Keratinocyte (primary cell): ENCODE measurements around the gene DNAJA4. TPM values are rescaled to one million over a fixed set of nuclear protein-coding genes. Genes with fewer than 3 reads are reported as not detected.

Source experiments
- DNase-seq: peaks from one replicate; pipeline ENCODE4 v3.0.0-alpha.2; 2011; ENCODE audit warnings: low read depth, missing footprints, low spot score
- FAIRE-seq: peaks from 2 replicates; lab custom pipeline; 2011; peaks lifted over from hg19 to GRCh38; lab: Jason Lieb, UNC
- H2AFZ ChIP-seq: 2 replicates; pipeline ENCODE4 v1.6.0; 2012; ENCODE audit warnings: low read length, control low read depth, inconsistent platforms; ENCODE audit not compliant: control insufficient read depth
- H3K27ac ChIP-seq: 2 replicates; pipeline ENCODE4 v1.5.1; 2011; ENCODE audit warnings: low read length; ENCODE audit not compliant: control insufficient read depth, insufficient read depth
- H3K27me3 ChIP-seq: 3 replicates; pipeline ENCODE4 v1.6.0; 2011; ENCODE audit warnings: low read length; ENCODE audit not compliant: control insufficient read depth, insufficient read depth; ENCODE audit errors: extremely low read depth
- H3K36me3 ChIP-seq, 2 experiments: 2 replicates in 1 of 2; 3 replicates in 1 of 2; pipeline ENCODE4 v1.5.1; 2011; ENCODE audit warnings: low read length in 2 of 2, mild to moderate bottlenecking in 1 of 2; ENCODE audit not compliant: control insufficient read depth in 2 of 2, insufficient read depth in 2 of 2; ENCODE audit errors: extremely low read depth in 1 of 2
- H3K4me1 ChIP-seq: 3 replicates; pipeline ENCODE4 v1.5.1; 2011; ENCODE audit warnings: low read length; ENCODE audit not compliant: control insufficient read depth, insufficient read depth; ENCODE audit errors: extremely low read depth
- H3K4me2 ChIP-seq: 3 replicates; pipeline ENCODE4 v1.6.0; 2011; ENCODE audit warnings: low read depth, low read length; ENCODE audit not compliant: control insufficient read depth, insufficient read depth; ENCODE audit errors: extremely low read depth
- H3K4me3 ChIP-seq, 3 experiments: fragments of 200-600 bp in 1 of 3; sonication (generic) in 1 of 3; 2 replicates in 2 of 3; 3 replicates in 1 of 3; pipeline ENCODE4 v1.5.1; 2011 to 2016; ENCODE audit warnings: low read length in 3 of 3, mild to moderate bottlenecking in 3 of 3, control low read depth in 2 of 3, inconsistent platforms in 1 of 3, low read depth in 1 of 3, mixed read lengths in 1 of 3, mixed run types in 1 of 3, moderate library complexity in 1 of 3; ENCODE audit not compliant: control insufficient read depth in 2 of 3, insufficient read depth in 2 of 3; ENCODE audit errors: extremely low read depth in 1 of 3
- H3K79me2 ChIP-seq: 2 replicates; pipeline ENCODE4 v1.6.0; 2012; ENCODE audit warnings: low read length; ENCODE audit not compliant: control insufficient read depth, insufficient read depth
- H3K9ac ChIP-seq: 3 replicates; pipeline ENCODE4 v1.6.0; 2011; ENCODE audit warnings: low read length; ENCODE audit not compliant: control insufficient read depth, insufficient read depth; ENCODE audit errors: extremely low read depth
- H3K9me1 ChIP-seq: 3 replicates; pipeline ENCODE4 v1.6.0; 2011; ENCODE audit warnings: low read length; ENCODE audit not compliant: control insufficient read depth, insufficient read depth; ENCODE audit errors: extremely low read depth
- H3K9me3 ChIP-seq: 2 replicates; pipeline ENCODE4 v1.5.1; 2012; ENCODE audit warnings: low read depth, low read length; ENCODE audit not compliant: control insufficient read depth
- H4K20me1 ChIP-seq: 3 replicates; pipeline ENCODE4 v1.6.0; 2011; ENCODE audit warnings: low read length; ENCODE audit not compliant: control insufficient read depth, insufficient read depth; ENCODE audit errors: extremely low read depth
- EZH2 ChIP-seq: IDR thresholded peaks from one replicate; pipeline ENCODE4 v1.6.1; 2012; ENCODE audit warnings: inconsistent platforms, mild to moderate bottlenecking, low read length, moderate library complexity
- dilution Hi-C: fragments of 300-500 bp; cut with MboI; formaldehyde crosslinking; loops from one replicate; pipeline ENCODE4 v1.7.0; 2020; ENCODE audit warnings: low sequenced_read_pairs; ENCODE audit not compliant: extremely low pct_ligation_motif_present
- polyA plus RNA-seq, 5 experiments: library from polyadenylated mRNA; depleted of rRNA in 3 of 5; stranded (reverse) in 3 of 5; stranded (forward) in 1 of 5; unstranded in 1 of 5; fragments of >200 nt; gene quantifications; 1 replicate in 1 of 5; 2 replicates in 3 of 5; 3 replicates in 1 of 5; pipeline versions ENCODE4 v1.2.1 to v1.2.3, GENCODE V29; 2011 to 2012; ENCODE audit warnings: missing spikeins in 2 of 5, low read depth in 1 of 5, low replicate concordance in 1 of 5
- TF ChIP-seq, protein P1 (sequence below), 3 experiments: IDR thresholded peaks in 1 of 3; conservative IDR thresholded peaks in 1 of 3; optimal IDR thresholded peaks in 1 of 3; 2 replicates in 2 of 3; 3 replicates in 1 of 3; pipeline versions ENCODE3 to v1.5.1; 2011; ENCODE audit warnings: low read length in 3 of 3, mild to moderate bottlenecking in 3 of 3, moderate library complexity in 2 of 3, control low read depth in 1 of 3, inconsistent platforms in 1 of 3; ENCODE audit not compliant: insufficient read depth in 2 of 3; ENCODE audit errors: extremely low read depth in 1 of 3

DNAJA4 gene
- polyA plus RNA-seq, 1 donor (not counting 4 experiments of a cell fraction or from before 2014, with no cell fraction given), result 4.1 TPM

- Histone ChIP-seq H3K4me3 (no peak overlapping the region), H2AFZ (no peak overlapping the region), H3K9ac (no peak overlapping the region), H3K9me3 (no peaks in the 10 kb centered on the region), H3K36me3 (no peaks in the 10 kb centered on the region), H4K20me1 (no peaks in the 10 kb centered on the region), H3K79me2 (no peaks in the 10 kb centered on the region), H3K4me2 (no peak overlapping the region), H3K27ac (no peak overlapping the region), H3K9me1 (no peaks in the 10 kb centered on the region), H3K4me1 (no peaks in the 10 kb centered on the region), H3K27me3 (no peaks in the 10 kb centered on the region)
- dilution Hi-C loops, result no loop called here
- TF ChIP-seq, protein P1, sequence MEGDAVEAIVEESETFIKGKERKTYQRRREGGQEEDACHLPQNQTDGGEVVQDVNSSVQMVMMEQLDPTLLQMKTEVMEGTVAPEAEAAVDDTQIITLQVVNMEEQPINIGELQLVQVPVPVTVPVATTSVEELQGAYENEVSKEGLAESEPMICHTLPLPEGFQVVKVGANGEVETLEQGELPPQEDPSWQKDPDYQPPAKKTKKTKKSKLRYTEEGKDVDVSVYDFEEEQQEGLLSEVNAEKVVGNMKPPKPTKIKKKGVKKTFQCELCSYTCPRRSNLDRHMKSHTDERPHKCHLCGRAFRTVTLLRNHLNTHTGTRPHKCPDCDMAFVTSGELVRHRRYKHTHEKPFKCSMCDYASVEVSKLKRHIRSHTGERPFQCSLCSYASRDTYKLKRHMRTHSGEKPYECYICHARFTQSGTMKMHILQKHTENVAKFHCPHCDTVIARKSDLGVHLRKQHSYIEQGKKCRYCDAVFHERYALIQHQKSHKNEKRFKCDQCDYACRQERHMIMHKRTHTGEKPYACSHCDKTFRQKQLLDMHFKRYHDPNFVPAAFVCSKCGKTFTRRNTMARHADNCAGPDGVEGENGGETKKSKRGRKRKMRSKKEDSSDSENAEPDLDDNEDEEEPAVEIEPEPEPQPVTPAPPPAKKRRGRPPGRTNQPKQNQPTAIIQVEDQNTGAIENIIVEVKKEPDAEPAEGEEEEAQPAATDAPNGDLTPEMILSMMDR (optimal IDR thresholded peaks at IDR 0.05 in 1 of 3, IDR thresholded peaks at IDR 0.05 in 1 of 3, conservative IDR thresholded peaks at IDR 0.05 in 1 of 3; ENCODE audit: extremely low read depth in 1 of 3, insufficient read depth in 2 of 3, low read length in 3 of 3), result no peak
- TF ChIP-seq EZH2, result no peak
- FAIRE-seq, result no peak
- no peak for DNase-seq
Measured at GRCh38 chr15:78259232-78259631, 5.1 kb upstream of the DNAJA4 start.

DNA sequence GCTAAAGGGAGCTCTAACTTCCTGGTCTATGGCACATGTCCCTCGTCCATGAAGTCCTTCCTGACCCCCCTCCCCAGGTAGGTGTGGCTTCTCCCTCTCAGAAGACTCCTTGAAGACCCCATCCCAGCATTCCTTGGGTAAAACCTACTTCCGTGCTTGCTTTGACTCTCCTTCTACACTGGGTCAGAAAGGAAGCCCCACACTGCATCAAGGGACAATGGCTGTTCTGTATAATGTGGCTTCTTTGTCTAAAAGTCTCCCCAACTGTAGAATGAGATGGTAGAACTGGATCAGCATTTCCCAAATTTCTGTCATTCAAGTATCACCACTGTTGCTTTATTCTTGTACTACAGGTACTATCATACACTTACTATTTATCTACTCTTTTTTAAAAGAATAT, 3.9 kb upstream of the DNAJA4 start:
- H2AFZ ChIP-seq, result no peak overlapping the region
- TF ChIP-seq, protein P1 (optimal IDR thresholded peaks at IDR 0.05 in 1 of 3, IDR thresholded peaks at IDR 0.05 in 1 of 3, conservative IDR thresholded peaks at IDR 0.05 in 1 of 3; ENCODE audit: extremely low read depth in 1 of 3, insufficient read depth in 2 of 3, low read length in 3 of 3), result no peak
- TF ChIP-seq EZH2, result no peak
- no peak for FAIRE-seq

More for the DNA sequence above, 3.9 kb upstream of the DNAJA4 start:
- dilution Hi-C loops, result no loop called here
- Histone ChIP-seq H3K27me3 (no peaks in the 10 kb centered on the region), H3K4me1 (peaks cover 6% of the 10 kb centered on the region), H3K9ac (no peak overlapping the region), H3K9me1 (no peaks in the 10 kb centered on the region), H3K79me2 (no peaks in the 10 kb centered on the region), H3K9me3 (no peaks in the 10 kb centered on the region), H3K27ac (no peak overlapping the region), H3K4me2 (no peak overlapping the region), H3K36me3 (no peaks in the 10 kb centered on the region), H4K20me1 (no peaks in the 10 kb centered on the region), H3K4me3 (no peak overlapping the region)
- no peak for DNase-seq
